GM18508 (cell line): ENCODE measurements around the gene PSMA1.
"Not testable (repeated sequence)": the region's sequence is repeated elsewhere in the genome, so short reads cannot be mapped to it uniquely, and the experiment has no call there.

ENCODE experiments used
- ATAC-seq: cut with Tn5 transposase; IDR thresholded peaks from one replicate; pipeline ENCODE4 v1.9.1; 2021; ENCODE audit warnings: moderate number of reproducible peaks; ENCODE audit not compliant: insufficient read depth, unreplicated experiment

PSMA1 gene

DNA sequence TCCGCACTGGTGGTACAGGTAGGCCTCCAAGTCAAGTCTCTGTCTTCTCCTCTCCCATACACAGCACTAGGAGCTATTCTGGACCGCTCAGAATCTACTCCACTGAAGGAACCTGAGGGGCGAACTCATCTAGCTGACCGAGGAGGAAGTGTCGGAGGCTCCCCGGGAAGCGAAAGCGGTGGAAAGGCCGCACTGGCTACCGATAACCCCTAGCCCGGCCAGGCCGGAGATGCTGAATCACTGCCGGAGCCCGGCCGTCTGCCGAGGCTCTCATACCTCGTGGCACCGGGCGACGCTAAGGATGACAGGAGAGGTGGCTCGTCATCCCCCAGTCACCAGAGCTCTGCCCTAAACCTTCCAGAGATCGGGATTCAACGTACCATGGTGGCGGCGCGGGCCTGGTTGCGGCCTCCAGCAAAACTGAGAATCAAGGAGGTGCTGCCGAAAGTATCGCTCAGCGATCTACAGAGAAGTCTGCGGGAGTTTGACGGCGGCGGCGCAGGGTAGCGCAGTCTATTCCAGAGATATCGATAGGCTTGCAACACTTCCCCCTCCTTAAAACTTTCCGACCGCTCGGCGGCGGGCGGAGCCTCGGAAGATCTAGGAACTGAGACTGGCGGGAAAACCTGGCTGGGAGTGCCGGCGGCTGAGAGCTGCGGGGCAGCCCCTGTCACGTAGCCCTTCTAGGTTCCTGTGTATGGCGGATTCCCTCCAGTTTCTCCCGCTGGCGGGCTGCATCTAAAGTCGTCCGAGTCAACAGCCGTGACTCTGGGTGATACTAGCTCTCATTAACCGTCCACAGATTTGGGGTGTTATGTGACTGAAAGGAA is at the start of gene PSMA1:
PSMA1 (minus strand) TSS at position 470 of the 830 bp plus-strand sequence; CDS start at position 383, 87 bp downstream.
- ATAC-seq: peak; percentile 82

- not testable (repeated sequence) for ATAC-seq
Measured at GRCh38 chr11:14569516-14569915, 49.3 kb upstream of the PSMA1 start.

- ATAC-seq: no peak
Measured at GRCh38 chr11:14567064-14567651, 47.0 kb upstream of the PSMA1 start.

- ATAC-seq: no peak
Measured at GRCh38 chr11:14566331-14567063, 46.3 kb upstream of the PSMA1 start.

DNA sequence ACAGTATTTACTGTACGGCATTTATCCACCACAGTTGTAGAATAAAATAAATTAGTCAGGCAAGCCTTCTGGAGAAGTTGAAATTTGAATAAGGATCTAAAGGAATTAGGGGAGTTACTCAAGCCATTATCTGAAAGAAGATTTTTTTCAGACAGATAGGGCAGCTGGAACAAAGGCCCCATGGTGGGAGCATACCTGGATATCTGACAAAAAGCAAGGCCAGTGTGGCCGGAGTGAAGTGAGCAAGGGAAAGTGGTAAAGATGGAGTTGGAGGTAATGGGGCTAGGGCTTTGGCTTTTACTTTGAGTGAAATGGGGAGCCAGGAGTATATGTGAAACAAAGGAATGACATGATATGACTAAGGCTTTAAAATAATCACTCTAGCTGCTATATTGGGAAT is 45.7 kb upstream of the PSMA1 start:
- no peak for ATAC-seq

GRCh38 chr11:14555818-14556217 is 35.6 kb upstream of the PSMA1 start:
- ATAC-seq: no peak

DNA sequence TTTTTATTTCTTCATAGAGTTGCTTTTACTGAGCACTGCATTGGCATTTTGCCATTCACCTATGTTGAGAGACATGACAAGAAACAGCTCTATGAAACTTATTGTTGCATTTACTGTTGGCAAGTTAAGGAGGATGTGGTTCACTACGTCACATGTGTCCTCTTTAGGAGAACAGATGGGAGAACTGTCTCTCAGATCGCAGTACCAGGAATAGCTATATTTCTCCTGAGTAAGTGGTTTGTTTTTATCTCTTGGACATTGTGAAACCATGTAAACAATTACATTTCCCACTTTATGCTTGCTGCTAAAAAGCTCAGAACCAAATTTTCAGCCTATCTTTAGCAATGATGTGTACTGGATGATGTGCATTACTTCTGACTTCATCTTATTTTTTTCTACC is 34.8 kb upstream of the PSMA1 start:
- ATAC-seq: no peak

DNA sequence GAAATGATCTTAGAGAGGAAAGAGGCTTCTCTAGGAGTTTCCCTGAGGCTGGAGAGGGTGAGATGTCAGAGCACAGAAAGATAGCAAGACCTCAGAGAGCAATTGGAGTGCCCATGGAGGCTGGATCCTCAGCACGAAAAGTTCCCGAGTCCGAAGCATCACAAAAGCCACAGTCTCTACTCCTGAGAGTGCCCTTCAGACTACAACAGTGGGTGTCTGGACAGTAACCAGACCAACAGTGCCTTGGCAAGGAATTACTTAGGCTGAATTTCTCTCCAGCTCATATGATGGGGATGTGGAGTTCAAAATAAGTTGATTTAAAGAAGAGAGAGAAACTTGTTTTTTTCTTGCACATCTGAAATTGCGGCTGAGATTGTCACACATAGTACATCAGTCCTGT is 31.9 kb upstream of the PSMA1 start:
- ATAC-seq: no peak

- no peak for ATAC-seq
Measured at GRCh38 chr11:14551380-14551779, 31.2 kb upstream of the PSMA1 start.

DNA sequence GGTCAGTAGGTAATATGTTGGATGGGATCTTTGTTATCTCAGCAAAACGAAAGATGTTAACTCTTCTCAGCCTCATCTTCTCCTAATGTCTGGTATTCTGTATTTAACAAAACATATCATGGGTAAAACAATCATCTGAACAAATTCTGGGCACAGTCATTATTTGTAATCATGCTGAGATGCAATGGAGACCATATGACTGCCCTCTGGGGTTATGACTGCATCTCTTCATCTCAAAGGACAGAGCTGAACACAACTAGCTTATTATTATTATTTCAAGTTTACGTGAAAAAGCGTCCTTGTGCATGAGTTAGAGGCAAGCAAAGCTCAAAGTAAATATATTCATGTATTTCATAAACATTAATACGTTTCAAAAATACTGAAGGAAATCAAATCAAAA is 29.7 kb upstream of the PSMA1 start:
- no peak for ATAC-seq

DNA sequence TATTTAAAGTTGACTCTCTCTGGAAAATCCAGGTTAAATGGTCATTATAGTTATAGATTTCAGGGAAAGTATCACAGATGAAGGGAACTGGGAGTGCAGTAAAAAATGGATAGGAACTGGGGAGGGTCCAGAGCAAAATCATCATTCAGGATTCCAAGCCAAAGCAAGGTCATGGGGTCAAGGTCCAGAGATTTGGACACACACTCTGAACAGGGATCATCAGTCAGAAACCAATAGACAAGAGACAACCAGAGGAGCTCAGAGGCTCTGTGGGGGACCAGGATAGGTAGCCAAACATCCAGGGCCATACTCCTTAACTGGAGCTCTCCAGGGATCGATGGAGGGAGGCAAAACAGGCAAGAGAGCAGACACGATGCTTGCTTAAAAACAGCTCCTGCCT is 27.3 kb upstream of the PSMA1 start:
- ATAC-seq: no peak

DNA sequence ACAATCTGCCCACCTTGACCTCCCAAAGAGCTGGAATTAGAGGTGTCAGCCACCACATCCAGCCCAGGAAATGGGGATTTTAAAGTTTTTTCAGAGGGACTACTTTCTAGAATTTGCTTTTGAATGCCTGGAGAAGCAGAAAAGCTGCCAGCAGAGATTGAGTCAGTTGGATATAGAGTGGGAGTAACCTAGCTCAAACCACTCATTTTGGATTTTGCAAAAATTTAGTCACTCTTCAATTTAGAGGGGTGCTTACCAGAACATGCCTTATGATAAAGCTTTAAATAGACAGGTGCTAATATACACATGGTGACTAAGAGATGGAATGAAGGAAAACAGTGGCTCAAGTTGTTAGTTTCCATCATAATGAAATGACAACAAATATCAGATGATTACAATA is 26.5 kb upstream of the PSMA1 start:
- no peak for ATAC-seq

- ATAC-seq: peak; percentile 82
Measured at GRCh38 chr11:14544611-14545010, 24.4 kb upstream of the PSMA1 start.

DNA sequence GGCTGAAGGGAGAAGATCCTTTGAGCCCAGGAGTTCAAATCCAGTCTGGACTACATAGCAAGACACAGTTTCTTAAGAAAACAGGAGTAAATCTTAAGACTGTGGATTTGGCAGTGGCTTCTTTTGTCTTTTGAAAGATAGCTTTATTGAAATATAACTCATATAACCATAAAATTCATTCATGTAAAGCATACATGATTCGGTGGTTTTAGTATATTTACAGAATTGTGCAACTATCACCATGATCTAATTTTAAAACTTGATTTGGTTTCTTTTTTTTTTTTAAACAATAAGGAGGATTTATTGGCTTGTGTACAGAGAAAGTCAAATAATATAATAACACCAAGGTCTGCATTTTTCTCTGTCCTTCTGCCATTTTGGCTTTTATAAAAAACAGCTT is 23.1 kb upstream of the PSMA1 start:
- no peak for ATAC-seq

DNA sequence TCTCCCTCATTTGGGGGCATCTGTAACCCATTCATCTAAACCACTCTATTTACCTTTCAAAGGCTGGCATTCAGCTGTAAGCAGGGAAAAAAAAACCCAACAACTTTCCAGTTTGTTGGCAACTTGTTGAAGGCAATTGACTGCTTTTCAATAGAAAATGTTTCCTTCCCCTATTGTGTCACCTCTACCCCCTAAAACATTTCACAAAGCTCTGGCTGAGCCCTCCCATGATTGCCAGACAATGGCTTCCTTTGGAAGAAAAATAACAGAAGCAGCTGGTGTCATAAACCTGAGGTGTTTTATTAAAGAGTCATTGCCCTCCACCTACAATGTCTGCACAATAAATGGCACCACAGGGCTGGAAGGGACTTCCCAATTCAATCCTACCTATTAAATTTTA is 22.1 kb upstream of the PSMA1 start:
- ATAC-seq: no peak

GRCh38 chr11:14541192-14541947 is 21.2 kb upstream of the PSMA1 start:
- ATAC-seq: no peak

- no peak for ATAC-seq
Measured at GRCh38 chr11:14539982-14540421, 19.8 kb upstream of the PSMA1 start.

- ATAC-seq: no peak
Measured at GRCh38 chr11:14538926-14539554, 18.9 kb upstream of the PSMA1 start.

GRCh38 chr11:14538271-14538925 is 18.2 kb upstream of the PSMA1 start:
- ATAC-seq: no peak
